Measurements from ENCODE around the gene CEP95. TPM values are rescaled to one million over a fixed set of nuclear protein-coding genes. Genes with fewer than 3 reads are reported as not detected.

CEP95 gene
- total RNA-seq, 1 experiment from 2014 or later: 67.3 TPM

DNA sequence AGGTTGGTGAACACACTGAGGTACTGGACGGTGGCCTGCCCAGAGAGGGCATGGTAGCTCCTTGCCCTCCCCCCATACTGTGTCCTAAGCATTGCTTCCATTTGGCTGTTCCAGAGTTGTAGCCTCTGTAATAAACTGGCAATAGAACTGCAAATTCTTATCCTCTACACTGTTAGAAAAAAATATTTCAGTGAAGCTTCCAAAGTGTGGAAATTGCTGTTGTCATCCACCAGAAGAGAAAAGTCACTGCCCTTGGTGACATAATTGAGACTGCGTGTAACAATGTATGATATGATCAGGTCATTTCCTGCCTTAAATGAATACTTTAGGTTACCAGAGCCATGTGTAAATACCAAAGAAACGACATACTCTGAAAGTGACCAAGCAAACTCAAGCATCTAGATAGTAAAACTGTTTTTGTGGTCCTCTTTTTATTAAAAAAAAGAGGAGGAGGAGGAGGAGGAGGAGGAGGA lies 65.9 kb downstream of the CEP95 start:
- H2BK12ac ChIP-seq (ENCODE audit: insufficient read length, low read depth, low read length): no peak overlapping the region
- H3T11ph ChIP-seq (ENCODE audit: low read length): no peak overlapping the region
- no peak overlapping the region for H3K14ac ChIP-seq (ENCODE audit: insufficient read depth, low read length)
- no peaks in the 10 kb centered on the region for H3K9me3 ChIP-seq (ENCODE audit: control insufficient read depth, low read depth, low read length)
- H4K20me1 ChIP-seq (ENCODE audit: control insufficient read depth, insufficient read depth, insufficient read length): no peaks in the 10 kb centered on the region
- no peaks in the 10 kb centered on the region for H3K23me2 ChIP-seq (ENCODE audit: insufficient read length, low read depth, low read length, poor library complexity, severe bottlenecking)
- H3K9ac ChIP-seq (ENCODE audit: extremely low read depth, insufficient read length, low read length): no peak overlapping the region
- H2AK5ac ChIP-seq (ENCODE audit: insufficient read length, low read length): no peak overlapping the region
- H4K91ac ChIP-seq (ENCODE audit: insufficient read length, low read depth, low read length): no peak overlapping the region
- Mint-ChIP-seq H3K27ac (no peak overlapping the region), H3K9me3 (no peaks in the 10 kb centered on the region), H3K4me1 (no peaks in the 10 kb centered on the region), H3K27me3 (ENCODE audit: low read depth) (no peaks in the 10 kb centered on the region), H3K36me3 (ENCODE audit: insufficient read depth in 1 of 3, low read depth in 3 of 3) (peaks cover 4 to 39% (median 19%) of the 10 kb centered on the region in 3 experiments; a peak in 5 of 7 replicates), H3K4me3 (no peak overlapping the region)
- no peak overlapping the region for H3K56ac ChIP-seq (ENCODE audit: insufficient read length, low read depth, low read length)
- H3K4me1 ChIP-seq (ENCODE audit: insufficient read depth, low read length): no peaks in the 10 kb centered on the region
- TF ChIP-seq, protein P1, sequence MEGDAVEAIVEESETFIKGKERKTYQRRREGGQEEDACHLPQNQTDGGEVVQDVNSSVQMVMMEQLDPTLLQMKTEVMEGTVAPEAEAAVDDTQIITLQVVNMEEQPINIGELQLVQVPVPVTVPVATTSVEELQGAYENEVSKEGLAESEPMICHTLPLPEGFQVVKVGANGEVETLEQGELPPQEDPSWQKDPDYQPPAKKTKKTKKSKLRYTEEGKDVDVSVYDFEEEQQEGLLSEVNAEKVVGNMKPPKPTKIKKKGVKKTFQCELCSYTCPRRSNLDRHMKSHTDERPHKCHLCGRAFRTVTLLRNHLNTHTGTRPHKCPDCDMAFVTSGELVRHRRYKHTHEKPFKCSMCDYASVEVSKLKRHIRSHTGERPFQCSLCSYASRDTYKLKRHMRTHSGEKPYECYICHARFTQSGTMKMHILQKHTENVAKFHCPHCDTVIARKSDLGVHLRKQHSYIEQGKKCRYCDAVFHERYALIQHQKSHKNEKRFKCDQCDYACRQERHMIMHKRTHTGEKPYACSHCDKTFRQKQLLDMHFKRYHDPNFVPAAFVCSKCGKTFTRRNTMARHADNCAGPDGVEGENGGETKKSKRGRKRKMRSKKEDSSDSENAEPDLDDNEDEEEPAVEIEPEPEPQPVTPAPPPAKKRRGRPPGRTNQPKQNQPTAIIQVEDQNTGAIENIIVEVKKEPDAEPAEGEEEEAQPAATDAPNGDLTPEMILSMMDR (conservative IDR thresholded peaks at IDR 0.05): no peak
- WGBS (ENCODE audit: extremely low coverage, insufficient read length, low lambda C conversion rate): no CpG with 5 or more reads among the region's 3 CpGs
- no peak overlapping the region for H3K18ac ChIP-seq (ENCODE audit: insufficient read length, low read depth, low read length)
- DNase-seq: no peak
- no peak overlapping the region for H2BK20ac ChIP-seq (ENCODE audit: low read depth, low read length, poor library complexity, severe bottlenecking)
- H3K4ac ChIP-seq (ENCODE audit: low read depth, low read length): no peak overlapping the region
- H3K4me2 ChIP-seq (ENCODE audit: insufficient read depth, insufficient read length, low read length): no peak overlapping the region
- no peak overlapping the region for H2BK120ac ChIP-seq (ENCODE audit: low read depth, low read length, poor library complexity, severe bottlenecking)
- H3K79me2 ChIP-seq (ENCODE audit: insufficient read depth, low read length): no peaks in the 10 kb centered on the region
- H3K79me1 ChIP-seq (ENCODE audit: insufficient read depth, low read depth, low read length, poor library complexity, severe bottlenecking): no peaks in the 10 kb centered on the region
- no peak overlapping the region for H2BK15ac ChIP-seq (ENCODE audit: low read depth, low read length)
- H3K23ac ChIP-seq (ENCODE audit: insufficient read length, low read depth, low read length): no peak overlapping the region
- no peak overlapping the region for H3K27ac ChIP-seq (ENCODE audit: insufficient read length, low read depth, low read length)
- H4K5ac ChIP-seq (ENCODE audit: insufficient read length, low read depth, low read length): no peak overlapping the region
- no peak overlapping the region for H2BK5ac ChIP-seq (ENCODE audit: insufficient read length, low read length)
- no peak overlapping the region for H4K8ac ChIP-seq (replicated peaks; ENCODE audit: insufficient read length, low read depth, low read length)
- H2AFZ ChIP-seq (ENCODE audit: low read length): no peak overlapping the region
- no peaks in the 10 kb centered on the region for H3K27me3 ChIP-seq (ENCODE audit: insufficient read depth, low read length)

Data from H9 (cell line).